ENCODE results near the gene NUDT19. TPM values are rescaled to one million over a fixed set of nuclear protein-coding genes. Genes with fewer than 3 reads are reported as not detected.

Gene NUDT19
- total RNA-seq, 4 donors from 2014 or later, result 5.4 to 13.3 (median 9.0) TPM

DNA sequence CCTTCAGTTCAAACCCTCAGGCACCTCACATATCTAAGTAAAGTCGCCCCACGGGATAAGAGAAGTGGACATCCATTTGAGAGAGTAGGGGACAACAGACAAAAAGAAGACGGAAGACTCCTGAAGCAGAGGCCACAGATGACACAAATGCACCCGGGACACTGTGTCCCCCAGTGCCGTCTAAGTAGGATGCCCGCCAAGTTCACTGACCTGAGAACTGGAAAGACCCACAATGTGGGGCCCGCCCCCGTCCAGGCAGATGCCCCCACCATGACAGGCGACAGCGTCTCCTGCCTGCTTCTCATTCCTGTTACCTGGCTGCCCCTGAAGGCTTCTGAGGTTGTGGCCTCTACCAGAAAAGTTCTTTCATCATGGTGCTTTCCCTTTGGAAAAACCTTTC, 33.5 kb upstream of the NUDT19 start:
- intact Hi-C loops (cut with DNase I), result no loop called here
- Histone ChIP-seq H3K27me3 (no peaks in the 10 kb centered on the region), H3K9me3 (no peaks in the 10 kb centered on the region), H3K4me1 (peaks cover 3 to 18% (median 12%) of the 10 kb centered on the region in 4 donors), H3K27ac (replicated peaks in 1 of 4) (no peak overlapping the region), H3K4me3 (no peak overlapping the region), H3K36me3 (peaks cover 6 to 58% (median 47%) of the 10 kb centered on the region in 4 donors)
- TF ChIP-seq POLR2AphosphoS5 (IDR thresholded peaks at IDR 0.05), result no peak
- no peak for TF ChIP-seq EP300 (IDR thresholded peaks at IDR 0.05)
- no peak for TF ChIP-seq CTCF (IDR thresholded peaks at IDR 0.05)
- TF ChIP-seq POLR2A (IDR thresholded peaks at IDR 0.05; ENCODE audit: low read depth), result no peak
- DNase-seq (ENCODE audit: extremely low spot score), result no peak
- whole genome bisulfite sequencing, result 92% methylated on average over 10 of the region's 10 CpGs

DNA sequence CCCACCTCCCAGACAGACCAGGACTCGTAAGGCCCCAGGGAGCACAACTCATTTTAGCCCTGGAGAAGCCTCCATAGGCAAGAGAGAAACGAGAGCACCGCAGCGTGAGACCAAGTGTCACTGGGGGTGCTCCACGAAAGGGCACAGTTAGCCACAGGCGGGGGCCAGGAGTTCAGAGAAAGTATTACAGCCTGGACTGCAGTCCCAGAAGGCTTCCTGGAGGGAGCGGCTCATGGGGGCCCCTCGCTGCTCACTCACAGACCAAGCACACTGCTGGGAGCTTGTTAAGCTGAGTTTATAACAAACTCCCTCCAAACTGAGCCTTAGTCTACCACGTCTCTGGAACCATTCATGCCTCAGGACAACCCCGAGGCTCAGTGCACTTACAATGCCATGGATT, 33.1 kb upstream of the NUDT19 start:
- Histone ChIP-seq H3K27me3 (no peaks in the 10 kb centered on the region), H3K9me3 (no peaks in the 10 kb centered on the region), H3K27ac (replicated peaks in 1 of 4) (no peak overlapping the region), H3K36me3 (peaks cover 6 to 54% (median 47%) of the 10 kb centered on the region in 4 donors), H3K4me1 (peaks cover 0 to 14% (median 9%) of the 10 kb centered on the region in 4 donors), H3K4me3 (no peak overlapping the region)
- intact Hi-C loops (cut with DNase I), result no loop called here
- DNase-seq (ENCODE audit: extremely low spot score), result no peak
- TF ChIP-seq POLR2A (IDR thresholded peaks at IDR 0.05; ENCODE audit: low read depth), result no peak
- no peak for TF ChIP-seq CTCF (IDR thresholded peaks at IDR 0.05)
- TF ChIP-seq POLR2AphosphoS5 (IDR thresholded peaks at IDR 0.05), result no peak
- TF ChIP-seq EP300 (IDR thresholded peaks at IDR 0.05), result no peak
- WGBS, result 95% methylated on average over 7 of the region's 10 CpGs

DNA sequence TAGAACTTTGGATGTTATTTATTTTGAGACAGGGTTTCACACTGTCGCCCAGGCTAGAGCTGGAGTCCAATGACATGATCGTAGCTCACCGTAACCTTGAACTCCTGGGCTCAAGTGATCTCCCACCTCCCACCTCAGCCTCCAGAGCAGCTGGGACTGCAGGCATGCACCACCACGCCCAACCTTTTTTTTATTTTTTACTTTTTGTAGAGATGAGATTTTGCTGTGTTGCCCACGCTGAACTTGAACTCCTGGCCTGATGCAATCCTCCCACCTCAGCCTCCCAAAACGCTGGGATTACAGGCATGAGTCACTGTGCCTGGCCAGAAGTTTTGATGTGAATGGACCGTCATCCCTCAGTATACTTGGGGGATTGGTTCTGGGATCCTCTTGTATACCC, 30.3 kb upstream of the NUDT19 start:
- DNase-seq (ENCODE audit: extremely low spot score), result no peak
- no peak for TF ChIP-seq EP300 (IDR thresholded peaks at IDR 0.05)
- no peak for TF ChIP-seq POLR2AphosphoS5 (IDR thresholded peaks at IDR 0.05)
- no peak for TF ChIP-seq CTCF (IDR thresholded peaks at IDR 0.05)
- TF ChIP-seq POLR2A (IDR thresholded peaks at IDR 0.05; ENCODE audit: low read depth), result no peak
- intact Hi-C loops (cut with DNase I), result no loop called here
- 85% methylated on average over 7 of the region's 7 CpGs for WGBS
- H3K4me1 ChIP-seq, result peaks cover 0 to 14% (median 11%) of the 10 kb centered on the region in 4 donors
- no peaks in the 10 kb centered on the region for H3K27me3 ChIP-seq
- no peak overlapping the region for H3K4me3 ChIP-seq
- H3K27ac ChIP-seq (replicated peaks in 1 of 4), result no peak overlapping the region
- peaks cover 3 to 30% (median 24%) of the 10 kb centered on the region in 4 donors for H3K36me3 ChIP-seq
- H3K9me3 ChIP-seq, result no peaks in the 10 kb centered on the region

- peaks cover 0 to 27% (median 20%) of the 10 kb centered on the region in 4 donors for H3K36me3 ChIP-seq
- 61% methylated on average over 3 of the region's 3 CpGs for WGBS
- TF ChIP-seq POLR2AphosphoS5 (IDR thresholded peaks at IDR 0.05), result no peak
- no peak for TF ChIP-seq CTCF (IDR thresholded peaks at IDR 0.05)
- TF ChIP-seq EP300 (IDR thresholded peaks at IDR 0.05), result no peak
- no peak for TF ChIP-seq POLR2A (IDR thresholded peaks at IDR 0.05; ENCODE audit: low read depth)
- peaks cover 5 to 22% (median 18%) of the 10 kb centered on the region in 4 donors for H3K4me1 ChIP-seq
- H3K27me3 ChIP-seq, result no peaks in the 10 kb centered on the region
- DNase-seq (ENCODE audit: extremely low spot score), result no peak
- intact Hi-C loops (cut with DNase I), result no loop called here
- H3K4me3 ChIP-seq, result no peak overlapping the region
- H3K9me3 ChIP-seq, result no peaks in the 10 kb centered on the region
- no peak overlapping the region for H3K27ac ChIP-seq (replicated peaks in 1 of 4)
These were observed 29.4 kb upstream of the NUDT19 start for GRCh38 chr19:32662186-32662585.

DNA sequence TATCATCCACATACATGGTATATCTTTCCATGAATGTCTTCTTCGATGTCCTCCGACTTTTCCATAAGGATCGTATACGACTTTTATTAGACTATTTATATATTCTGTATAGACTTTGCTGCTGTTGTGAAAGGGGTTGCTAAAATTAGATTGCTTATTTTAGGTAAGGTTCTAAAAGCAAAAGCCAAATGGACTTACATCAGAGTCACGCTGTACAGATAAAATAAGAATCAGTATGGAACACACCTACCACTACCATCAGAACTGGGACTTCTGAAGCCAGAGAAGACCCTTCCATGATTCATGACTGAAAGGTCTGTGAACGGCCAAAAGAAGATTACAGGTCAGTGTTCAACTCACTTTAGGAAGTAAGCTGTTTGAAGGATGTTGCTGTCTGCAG, 25.5 kb upstream of the NUDT19 start:
- TF ChIP-seq POLR2A (IDR thresholded peaks at IDR 0.05; ENCODE audit: low read depth) (no peak), CTCF (IDR thresholded peaks at IDR 0.05) (no peak), EP300 (IDR thresholded peaks at IDR 0.05) (no peak), POLR2AphosphoS5 (IDR thresholded peaks at IDR 0.05) (no peak)
- no peaks in the 10 kb centered on the region for H3K27me3 ChIP-seq
- no peaks in the 10 kb centered on the region for H3K9me3 ChIP-seq
- H3K4me1 ChIP-seq, result peaks cover 12 to 34% (median 19%) of the 10 kb centered on the region in 4 donors
- WGBS, result 67% methylated on average over 6 of the region's 6 CpGs
- peaks cover 0 to 15% (median 4%) of the 10 kb centered on the region in 4 donors for H3K36me3 ChIP-seq
- H3K27ac ChIP-seq (replicated peaks in 1 of 4), result no peak overlapping the region
- H3K4me3 ChIP-seq, result no peak overlapping the region
- intact Hi-C loops (cut with DNase I), result no loop called here
- no peak for DNase-seq (ENCODE audit: extremely low spot score)

Measured in esophagus muscularis mucosa (tissue), 4 donors.